ENCODE data around the gene IKZF1.

- TF ChIP-seq CTCF (conservative IDR thresholded peaks at IDR 0.05; ENCODE audit: low read length): no peak
- no peak for TF ChIP-seq EZH2phosphoT487 (IDR thresholded peaks at IDR 0.05; ENCODE audit: borderline replicate concordance)
Observed at GRCh38 chr7:50450590-50451032, 146.1 kb downstream of the IKZF1 start.

Data from Loucy (cell line).